Measurements from ENCODE around the gene LRRC4C. TPM values are rescaled to one million over a fixed set of nuclear protein-coding genes. Genes with fewer than 3 reads are reported as not detected.

LRRC4C gene
- total and polyA plus RNA-seq, 2 donors (not counting 1 experiment from before 2014, with no cell fraction given) = under 0.01 to 0.02 TPM

DNA sequence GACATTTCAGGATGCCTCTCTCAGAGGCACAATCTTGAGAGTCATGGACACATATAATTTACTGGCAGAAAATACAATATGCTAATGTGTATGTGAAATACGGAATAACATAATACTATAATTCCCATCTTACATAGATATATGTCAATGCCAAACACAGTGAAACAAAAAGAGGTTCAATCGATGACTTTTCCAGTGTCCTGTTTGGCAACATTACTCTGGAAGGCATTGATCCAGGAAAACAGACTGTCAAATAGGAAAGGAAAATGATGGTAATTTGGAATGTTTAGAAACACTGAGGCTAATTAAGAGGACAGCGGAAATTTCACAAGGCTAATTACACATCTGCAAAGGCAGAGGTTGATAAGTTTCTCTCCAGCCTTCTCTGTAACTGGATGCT lies 942.3 kb downstream of the LRRC4C start:
- Histone ChIP-seq H4K20me1 (ENCODE audit: control insufficient read depth, extremely low read depth, insufficient read depth, low read length) (no peaks in the 10 kb centered on the region), H2AFZ (ENCODE audit: low read length) (no peak overlapping the region), H3K36me3 (ENCODE audit: control insufficient read depth, insufficient read depth, low read length) (no peaks in the 10 kb centered on the region), H3K9me3 (ENCODE audit: control insufficient read depth, insufficient read depth, low read depth, low read length) (no peaks in the 10 kb centered on the region), H3K4me2 (ENCODE audit: extremely low read depth, insufficient read depth, low read length) (no peak overlapping the region), H3K27me3 (ENCODE audit: control insufficient read depth, insufficient read depth, low read length) (no peaks in the 10 kb centered on the region), H3K4me1 (ENCODE audit: control insufficient read depth, extremely low read depth, insufficient read depth, low read length) (no peaks in the 10 kb centered on the region), H3K4me3 (replicated peaks in 1 of 4; ENCODE audit: control extremely low read depth in 1 of 4, insufficient read depth in 1 of 4, low read depth in 3 of 4, low read length in 4 of 4) (no peak overlapping the region), H3K27ac (ENCODE audit: insufficient read depth, low read length) (no peak overlapping the region), H3K9ac (ENCODE audit: insufficient read depth, low read length) (no peak overlapping the region), H3K79me2 (ENCODE audit: control insufficient read depth, insufficient read depth, low read length) (no peaks in the 10 kb centered on the region)
- no peak for DNase-seq (ENCODE audit: low read depth in 2 of 2)
- TF ChIP-seq CTCF (conservative IDR thresholded peaks at IDR 0.05 in 1 of 2, IDR thresholded peaks at IDR 0.05 in 1 of 2; ENCODE audit: low read depth in 1 of 2, low read length in 2 of 2) (no peak), EZH2 (IDR thresholded peaks at IDR 0.05; ENCODE audit: low read length, missing control alignments) (no peak)

- DNase-seq (ENCODE audit: low read depth in 2 of 2) = peak; percentile 18 to 84
- Histone ChIP-seq H3K27ac (ENCODE audit: insufficient read depth, low read length) (no peak overlapping the region), H3K4me2 (ENCODE audit: extremely low read depth, insufficient read depth, low read length) (no peak overlapping the region), H3K4me1 (ENCODE audit: control insufficient read depth, extremely low read depth, insufficient read depth, low read length) (no peaks in the 10 kb centered on the region), H3K36me3 (ENCODE audit: control insufficient read depth, insufficient read depth, low read length) (no peaks in the 10 kb centered on the region), H3K79me2 (ENCODE audit: control insufficient read depth, insufficient read depth, low read length) (no peaks in the 10 kb centered on the region), H4K20me1 (ENCODE audit: control insufficient read depth, extremely low read depth, insufficient read depth, low read length) (no peaks in the 10 kb centered on the region), H3K9me3 (ENCODE audit: control insufficient read depth, insufficient read depth, low read depth, low read length) (no peaks in the 10 kb centered on the region), H2AFZ (ENCODE audit: low read length) (no peak overlapping the region), H3K4me3 (replicated peaks in 1 of 4; ENCODE audit: control extremely low read depth in 1 of 4, insufficient read depth in 1 of 4, low read depth in 3 of 4, low read length in 4 of 4) (no peak overlapping the region), H3K27me3 (ENCODE audit: control insufficient read depth, insufficient read depth, low read length) (no peaks in the 10 kb centered on the region), H3K9ac (ENCODE audit: insufficient read depth, low read length) (no peak overlapping the region)
- TF ChIP-seq EZH2 (IDR thresholded peaks at IDR 0.05; ENCODE audit: low read length, missing control alignments) = no peak
- peak in 1 of 2 donors; percentile 10 for TF ChIP-seq CTCF (conservative IDR thresholded peaks at IDR 0.05 in 1 of 2, IDR thresholded peaks at IDR 0.05 in 1 of 2; ENCODE audit: low read depth in 1 of 2, low read length in 2 of 2)
Observed at GRCh38 chr11:40514124-40514523, 945.3 kb downstream of the LRRC4C start.

- H3K9ac ChIP-seq (ENCODE audit: insufficient read depth, low read length) = no peak overlapping the region
- H3K27ac ChIP-seq (ENCODE audit: insufficient read depth, low read length) = no peak overlapping the region
- H3K79me2 ChIP-seq (ENCODE audit: control insufficient read depth, insufficient read depth, low read length) = no peaks in the 10 kb centered on the region
- no peak overlapping the region for H2AFZ ChIP-seq (ENCODE audit: low read length)
- no peaks in the 10 kb centered on the region for H3K4me1 ChIP-seq (ENCODE audit: control insufficient read depth, extremely low read depth, insufficient read depth, low read length)
- H3K36me3 ChIP-seq (ENCODE audit: control insufficient read depth, insufficient read depth, low read length) = no peaks in the 10 kb centered on the region
- H3K4me2 ChIP-seq (ENCODE audit: extremely low read depth, insufficient read depth, low read length) = no peak overlapping the region
- no peak for TF ChIP-seq CTCF (conservative IDR thresholded peaks at IDR 0.05 in 1 of 2, IDR thresholded peaks at IDR 0.05 in 1 of 2; ENCODE audit: low read depth in 1 of 2, low read length in 2 of 2)
- no peak for TF ChIP-seq EZH2 (IDR thresholded peaks at IDR 0.05; ENCODE audit: low read length, missing control alignments)
- no peaks in the 10 kb centered on the region for H4K20me1 ChIP-seq (ENCODE audit: control insufficient read depth, extremely low read depth, insufficient read depth, low read length)
- no peaks in the 10 kb centered on the region for H3K9me3 ChIP-seq (ENCODE audit: control insufficient read depth, insufficient read depth, low read depth, low read length)
- H3K4me3 ChIP-seq (replicated peaks in 1 of 4; ENCODE audit: control extremely low read depth in 1 of 4, insufficient read depth in 1 of 4, low read depth in 3 of 4, low read length in 4 of 4) = no peak overlapping the region
- H3K27me3 ChIP-seq (ENCODE audit: control insufficient read depth, insufficient read depth, low read length) = no peaks in the 10 kb centered on the region
- no peak for DNase-seq (ENCODE audit: low read depth in 2 of 2)
Observed at GRCh38 chr11:40513281-40513680, 946.2 kb downstream of the LRRC4C start.

Measured in fibroblast of lung (primary cell).